ENCODE data around the gene ZNF385C.

GRCh38 chr17:42027590-42027889 is 70.7 kb downstream of the ZNF385C start:
- TF ChIP-seq, protein P1, sequence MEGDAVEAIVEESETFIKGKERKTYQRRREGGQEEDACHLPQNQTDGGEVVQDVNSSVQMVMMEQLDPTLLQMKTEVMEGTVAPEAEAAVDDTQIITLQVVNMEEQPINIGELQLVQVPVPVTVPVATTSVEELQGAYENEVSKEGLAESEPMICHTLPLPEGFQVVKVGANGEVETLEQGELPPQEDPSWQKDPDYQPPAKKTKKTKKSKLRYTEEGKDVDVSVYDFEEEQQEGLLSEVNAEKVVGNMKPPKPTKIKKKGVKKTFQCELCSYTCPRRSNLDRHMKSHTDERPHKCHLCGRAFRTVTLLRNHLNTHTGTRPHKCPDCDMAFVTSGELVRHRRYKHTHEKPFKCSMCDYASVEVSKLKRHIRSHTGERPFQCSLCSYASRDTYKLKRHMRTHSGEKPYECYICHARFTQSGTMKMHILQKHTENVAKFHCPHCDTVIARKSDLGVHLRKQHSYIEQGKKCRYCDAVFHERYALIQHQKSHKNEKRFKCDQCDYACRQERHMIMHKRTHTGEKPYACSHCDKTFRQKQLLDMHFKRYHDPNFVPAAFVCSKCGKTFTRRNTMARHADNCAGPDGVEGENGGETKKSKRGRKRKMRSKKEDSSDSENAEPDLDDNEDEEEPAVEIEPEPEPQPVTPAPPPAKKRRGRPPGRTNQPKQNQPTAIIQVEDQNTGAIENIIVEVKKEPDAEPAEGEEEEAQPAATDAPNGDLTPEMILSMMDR (IDR thresholded peaks at IDR 0.05; ENCODE audit: low read depth, low read length, missing input control), result no peak
- TF ChIP-seq MAX (IDR thresholded peaks at IDR 0.05) (no peak), NR2F2 (IDR thresholded peaks at IDR 0.05) (no peak), RAD21 (IDR thresholded peaks at IDR 0.05) (no peak), YY1 (IDR thresholded peaks at IDR 0.05) (no peak), SP1 (IDR thresholded peaks at IDR 0.05) (no peak), ATF3 (IDR thresholded peaks at IDR 0.05) (no peak), JUND (IDR thresholded peaks at IDR 0.05) (no peak)
